H54 (cell line): ENCODE results near the gene MARCHF7.
"Not testable (repeated sequence)": the region's sequence is repeated elsewhere in the genome, so short reads cannot be mapped to it uniquely, and the experiment has no call there.

Experiments used
- DNase-seq: peaks from one replicate; pipeline ENCODE4 v3.0.0; 2011; ENCODE audit warnings: low spot score, mixed read lengths; ENCODE audit not compliant: insufficient read length
- FAIRE-seq: peaks from 3 replicates; lab custom pipeline; 2011; peaks lifted over from hg19 to GRCh38; lab: Jason Lieb, UNC
- POLR2A ChIP-seq: IDR thresholded peaks from 2 replicates; pipeline ENCODE4 v1.6.1; 2011; ENCODE audit warnings: low read depth, mild to moderate bottlenecking, low read length

MARCHF7 gene

DNA sequence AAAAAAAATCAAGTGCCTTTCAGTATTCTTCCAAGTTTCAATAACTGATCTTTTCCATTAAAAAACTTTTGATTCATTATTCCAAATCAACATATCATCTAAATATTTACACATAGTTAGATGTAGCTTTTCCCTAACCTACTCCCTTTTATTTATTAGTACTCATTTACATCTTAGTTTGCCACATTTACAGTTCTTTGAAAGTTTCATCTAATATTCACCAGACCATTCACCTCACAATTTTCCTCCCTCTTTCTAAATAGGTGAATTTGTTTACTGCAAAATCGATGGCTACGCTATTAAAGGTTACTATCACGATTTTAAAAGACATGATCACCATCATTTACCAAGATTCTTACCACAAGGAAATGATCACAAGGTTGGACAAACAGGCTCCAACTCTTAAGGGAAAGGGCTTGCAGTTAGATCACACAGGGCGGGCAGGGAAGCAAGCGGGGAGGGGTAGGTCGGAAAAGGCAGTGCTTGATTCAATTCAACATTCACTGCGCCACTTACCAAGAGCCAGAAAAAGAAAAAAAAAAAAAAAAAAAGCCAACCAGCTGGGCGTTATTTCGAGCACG is 654 bp upstream of the MARCHF7 start:
- FAIRE-seq (peak; percentile 69), DNase-seq (no peak)
- no peak for TF ChIP-seq POLR2A

GRCh38 chr2:159712929-159713420 is 669 bp downstream of the MARCHF7 start:
- no peak for TF ChIP-seq POLR2A
- DNase-seq (no peak), FAIRE-seq (no peak)

GRCh38 chr2:159713631-159714246 is 1.4 kb downstream of the MARCHF7 start:
- TF ChIP-seq POLR2A: no peak
- DNase-seq (no peak), FAIRE-seq (no peak)

- no peak for TF ChIP-seq POLR2A
- FAIRE-seq (no peak), DNase-seq (no peak)
These were observed 2.1 kb downstream of the MARCHF7 start for GRCh38 chr2:159714247-159714930.

DNA sequence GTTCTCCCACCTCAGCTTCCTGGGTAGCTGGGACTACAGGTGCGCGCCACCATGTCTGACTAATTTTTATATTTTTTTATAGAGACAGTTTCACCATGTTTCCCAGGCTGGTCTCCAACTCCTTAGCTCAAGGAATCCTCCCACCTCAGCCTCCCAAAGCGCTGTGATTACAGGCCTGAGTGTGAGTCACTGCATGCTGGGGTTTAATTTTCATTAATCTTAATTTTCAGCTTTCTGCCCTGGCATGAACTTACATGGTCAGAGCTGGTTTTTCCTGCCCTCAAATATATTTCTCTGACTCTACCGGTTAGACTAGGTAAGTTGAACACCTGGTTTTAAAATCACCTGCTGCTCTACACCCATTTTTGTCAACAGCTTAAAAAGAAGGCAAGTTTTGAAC is 3.1 kb downstream of the MARCHF7 start:
- FAIRE-seq: no peak
- TF ChIP-seq POLR2A: no peak
- no peak for DNase-seq

DNA sequence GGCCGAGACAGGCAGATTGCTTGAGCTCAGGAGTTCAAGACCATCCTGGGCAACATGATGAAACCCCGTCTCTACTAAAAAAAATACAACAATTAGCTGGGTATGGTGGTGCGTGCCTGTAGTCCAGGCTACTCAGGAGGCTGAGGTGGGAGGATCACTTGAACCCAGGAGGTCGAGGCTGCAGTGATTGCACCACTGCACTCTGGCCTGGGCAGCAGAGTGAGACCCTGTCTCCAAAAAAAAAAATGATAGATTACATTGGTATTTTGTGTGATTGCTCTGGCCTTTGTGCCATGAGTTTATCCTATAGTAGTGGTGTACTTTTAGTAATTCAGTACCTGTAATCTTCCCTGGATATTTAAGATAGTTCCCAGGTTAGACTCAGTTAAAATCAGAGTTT is 4.1 kb downstream of the MARCHF7 start:
- FAIRE-seq, DNase-seq: not testable (repeated sequence)

- TF ChIP-seq POLR2A: no peak
These were observed 4.6 kb downstream of the MARCHF7 start for GRCh38 chr2:159716857-159717256.

GRCh38 chr2:159720676-159721075 is 8.4 kb downstream of the MARCHF7 start:
- FAIRE-seq (no peak), DNase-seq (no peak)
- TF ChIP-seq POLR2A: no peak

More at GRCh38 chr2:159716857-159717256, 4.6 kb downstream of the MARCHF7 start:
- DNase-seq (no peak), FAIRE-seq (no peak)

DNA sequence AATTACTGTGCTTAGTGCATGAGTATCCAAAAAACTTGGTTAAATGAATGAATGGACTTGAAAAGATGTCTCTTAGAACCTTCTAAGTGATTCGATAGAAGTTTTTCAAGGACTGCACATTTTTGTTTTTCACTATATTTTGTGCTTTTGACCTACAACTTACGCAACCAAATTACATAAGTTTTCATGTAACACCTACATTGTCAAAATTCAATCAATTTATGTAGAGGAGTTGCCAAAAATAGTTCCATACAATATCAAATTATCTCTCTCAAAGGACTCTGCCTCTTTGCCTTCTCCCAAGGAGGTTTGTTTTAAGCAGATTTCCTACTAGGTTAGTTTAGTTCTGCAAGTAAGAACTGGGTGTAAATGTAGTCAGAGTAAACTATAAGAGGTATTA is 10.3 kb downstream of the MARCHF7 start:
- DNase-seq (no peak), FAIRE-seq (peak; percentile 81)
- TF ChIP-seq POLR2A: no peak

GRCh38 chr2:159724795-159725572 is 12.7 kb downstream of the MARCHF7 start:
- FAIRE-seq, DNase-seq: not testable (repeated sequence)

DNA sequence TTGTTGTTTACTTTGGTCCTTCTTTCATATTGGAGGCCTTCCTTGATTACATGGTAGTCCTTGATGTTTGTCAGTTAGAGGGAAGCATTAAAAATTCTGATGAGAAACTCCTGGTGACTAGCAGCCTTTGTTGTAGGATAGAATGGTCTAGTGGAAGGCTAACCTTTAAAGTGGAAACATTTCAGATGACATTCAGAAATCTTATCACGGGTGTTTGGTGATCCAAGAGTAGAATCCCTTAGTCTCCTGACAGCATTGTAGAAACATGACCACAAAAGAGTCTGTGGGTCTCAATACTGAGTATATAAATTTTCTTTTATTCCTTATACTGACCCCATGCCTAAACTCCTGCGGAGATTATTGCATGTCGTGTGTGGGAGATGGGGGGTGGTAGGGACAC is 13.4 kb downstream of the MARCHF7 start:
- DNase-seq: no peak
- TF ChIP-seq POLR2A: no peak
- peak; percentile 38 for FAIRE-seq

GRCh38 chr2:159728629-159729028 is 16.3 kb downstream of the MARCHF7 start:
- TF ChIP-seq POLR2A: no peak
- DNase-seq (no peak), FAIRE-seq (no peak)

DNA sequence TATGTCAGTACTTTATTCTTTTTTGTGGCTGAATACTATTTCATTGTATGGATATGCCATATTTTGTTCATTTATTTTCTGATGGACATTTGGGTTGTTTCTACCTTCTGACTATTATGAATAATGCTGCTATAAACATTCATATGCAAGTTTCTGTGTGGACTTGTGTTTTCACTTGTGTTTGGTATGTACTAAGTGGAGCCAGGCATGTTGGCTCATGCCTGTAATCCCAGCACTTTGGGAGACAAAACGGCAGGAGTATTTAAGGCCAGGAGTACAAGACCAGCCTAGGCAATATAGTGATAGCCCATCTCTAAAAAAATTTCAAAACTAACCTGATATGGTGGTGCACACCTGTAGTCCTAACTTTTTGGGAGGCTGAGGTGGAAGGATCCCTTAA is 23.3 kb downstream of the MARCHF7 start:
- no peak for TF ChIP-seq POLR2A
- no peak for FAIRE-seq
- DNase-seq: no peak

DNA sequence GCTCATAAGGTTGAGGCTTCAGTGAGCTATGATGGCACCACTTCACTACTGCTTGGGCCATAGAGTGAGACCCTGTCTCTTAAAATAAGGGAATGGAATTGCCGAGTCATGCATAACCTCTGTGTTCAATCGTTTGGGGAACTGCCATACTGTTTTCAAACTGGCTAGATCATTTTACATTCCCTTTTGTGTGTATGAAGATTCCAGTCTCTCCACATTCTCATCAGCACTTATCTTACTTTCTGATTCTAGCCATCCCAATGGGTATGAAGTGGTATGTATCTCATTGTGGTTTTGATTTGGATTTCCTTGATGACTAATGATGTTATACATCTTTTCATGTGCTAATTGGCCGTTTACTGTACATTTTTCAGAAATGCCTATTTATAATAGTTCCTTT is 23.7 kb downstream of the MARCHF7 start:
- peak; percentile 96 for FAIRE-seq
- DNase-seq: no peak
- no peak for TF ChIP-seq POLR2A
